ENCODE data around the gene WDTC1. TPM values are rescaled to one million over a fixed set of nuclear protein-coding genes. Genes with fewer than 3 reads are reported as not detected.

The WDTC1 gene
- total and polyA plus RNA-seq, 2 of the 13 experiments (the other 11 are each of a cell fraction or from before 2014, with no cell fraction given): 5.5 TPM

- TF ChIP-seq ZNF646 (CRISPR knock-in tag; IDR thresholded peaks at IDR 0.05) (no peak), ZNF550 (CRISPR knock-in tag; IDR thresholded peaks at IDR 0.05; ENCODE audit: borderline replicate concordance) (no peak), TFAP4 (IDR thresholded peaks at IDR 0.05; ENCODE audit: borderline replicate concordance, low read depth) (peak; percentile 45; the same call in 1 of the 2 replicates), CREM (IDR thresholded peaks at IDR 0.05) (no peak), CREM (CRISPR knock-in tag; IDR thresholded peaks at IDR 0.05) (no peak), KDM3A (CRISPR knock-in tag; IDR thresholded peaks at IDR 0.05; ENCODE audit: low read depth) (0 out of 2 replicates have a peak, but pooled peaks have one; percentile 56), ATM (IDR thresholded peaks at IDR 0.05; ENCODE audit: borderline replicate concordance) (no peak), ZMAT5 (CRISPR knock-in tag; IDR thresholded peaks at IDR 0.05; ENCODE audit: borderline replicate concordance, low read depth) (no peak), ATF2 (CRISPR knock-in tag; IDR thresholded peaks at IDR 0.05) (0 out of 2 replicates have a peak, but pooled peaks have one; percentile 20), SMC3 (IDR thresholded peaks at IDR 0.05; ENCODE audit: low read length) (peak; percentile 38), ATAD3A (CRISPR knock-in tag; IDR thresholded peaks at IDR 0.05) (no peak), HNF1B (CRISPR knock-in tag; IDR thresholded peaks at IDR 0.05) (0 out of 2 replicates have a peak, but pooled peaks have one; percentile 37), ZNF451 (CRISPR knock-in tag; IDR thresholded peaks at IDR 0.05) (no peak), ZNF660 (CRISPR knock-in tag; IDR thresholded peaks at IDR 0.05; ENCODE audit: borderline replicate concordance, low read depth) (no peak), POGZ (CRISPR knock-in tag; IDR thresholded peaks at IDR 0.05) (no peak), MIER2 (CRISPR knock-in tag; IDR thresholded peaks at IDR 0.05) (no peak), MTF2 (CRISPR knock-in tag; IDR thresholded peaks at IDR 0.05; ENCODE audit: borderline replicate concordance) (no peak), DMAP1 (CRISPR knock-in tag; IDR thresholded peaks at IDR 0.05) (no peak), TOPORS (CRISPR knock-in tag; IDR thresholded peaks at IDR 0.05) (no peak)
Measured at GRCh38 chr1:27357281-27358037, 123.0 kb downstream of the WDTC1 start (continued).
